GM23338 (cell line): ENCODE results near the gene CENPV. TPM values are rescaled to one million over a fixed set of nuclear protein-coding genes. Genes with fewer than 3 reads are reported as not detected.

Experiments used
- ATAC-seq: fragments of 200-7000 bp; cut with Tn5 transposase; 3 replicates; pipeline ENCODE4 v1.9.1; 2020
- DNase-seq: peaks from one replicate; pipeline ENCODE4 v3.0.0-alpha.2; 2015; ENCODE audit warnings: low spot score
- H2AFZ ChIP-seq: fragments of 200-600 bp; sonication (generic); 2 replicates; pipeline ENCODE4 v1.8.0; 2016; ENCODE audit warnings: antibody characterized with exemption, mild to moderate bottlenecking, moderate library complexity
- H3F3A ChIP-seq: fragments of 200-600 bp; sonication (generic); replicated peaks from 2 replicates; pipeline ENCODE4 v1.8.0; 2017; ENCODE audit warnings: antibody characterized with exemption, mixed run types, low read depth
- H3K27ac ChIP-seq: fragments of 200-600 bp; sonication (generic); 2 replicates; pipeline ENCODE4 v1.6.1; 2016; ENCODE audit warnings: low read depth
- H3K27me3 ChIP-seq: fragments of 200-600 bp; sonication (generic); 2 replicates; pipeline ENCODE4 v1.8.0; 2016; ENCODE audit warnings: mild to moderate bottlenecking, mixed run types, moderate library complexity; ENCODE audit not compliant: insufficient read depth
- H3K36me3 ChIP-seq: fragments of 200-600 bp; sonication (generic); 2 replicates; pipeline ENCODE4 v1.8.0; 2016; ENCODE audit warnings: mild to moderate bottlenecking; ENCODE audit not compliant: insufficient read depth
- H3K4me1 ChIP-seq: fragments of 200-600 bp; sonication (generic); 2 replicates; pipeline ENCODE4 v1.8.0; 2016; ENCODE audit warnings: mild to moderate bottlenecking, moderate library complexity; ENCODE audit not compliant: insufficient read depth
- H3K4me2 ChIP-seq: fragments of 200-600 bp; sonication (generic); 2 replicates; pipeline ENCODE4 v1.7.1; 2017; ENCODE audit warnings: mixed run types
- H3K4me3 ChIP-seq: fragments of 200-600 bp; sonication (generic); 2 replicates; pipeline ENCODE4 v1.6.1; 2016; ENCODE audit warnings: mixed run types
- H3K79me2 ChIP-seq: fragments of 200-600 bp; sonication (generic); replicated peaks from 2 replicates; pipeline ENCODE4 v1.8.0; 2017; ENCODE audit warnings: mild to moderate bottlenecking; ENCODE audit not compliant: insufficient read depth
- H3K9me2 ChIP-seq: fragments of 200-600 bp; sonication (generic); 2 replicates; pipeline ENCODE4 v1.8.0; 2017; ENCODE audit not compliant: insufficient read depth
- H4K20me1 ChIP-seq: fragments of 200-600 bp; sonication (generic); replicated peaks from 2 replicates; pipeline ENCODE4 v1.8.0; 2017; ENCODE audit warnings: mild to moderate bottlenecking; ENCODE audit not compliant: insufficient read depth
- H3K27ac Mint-ChIP-seq: 2 replicates; pipeline ENCODE4 v1.8.0; 2020; ENCODE audit warnings: inconsistent platforms, mild to moderate bottlenecking, moderate library complexity, mixed read lengths
- H3K27me3 Mint-ChIP-seq: 3 replicates; pipeline ENCODE4 v1.8.0; 2022; ENCODE audit warnings: low read depth, mild to moderate bottlenecking, moderate library complexity, mixed read lengths, inconsistent platforms; ENCODE audit not compliant: insufficient read depth, poor library complexity
- H3K36me3 Mint-ChIP-seq: 3 replicates; pipeline ENCODE4 v1.8.0; 2021; ENCODE audit warnings: low read depth, mild to moderate bottlenecking, inconsistent platforms, moderate library complexity, mixed read lengths
- H3K4me1 Mint-ChIP-seq: 3 replicates; pipeline ENCODE4 v1.8.0; 2020; ENCODE audit warnings: mild to moderate bottlenecking, inconsistent platforms, mixed read lengths
- H3K4me3 Mint-ChIP-seq: 3 replicates; pipeline ENCODE4 v1.8.0; 2021; ENCODE audit warnings: moderate library complexity, mild to moderate bottlenecking, inconsistent platforms, mixed read lengths
- H3K9me3 Mint-ChIP-seq: 3 replicates; pipeline ENCODE4 v1.8.0; 2020; ENCODE audit warnings: moderate library complexity, mild to moderate bottlenecking, inconsistent platforms, mixed read lengths
- EZH2 ChIP-seq: fragments of 200-600 bp; sonication (generic); IDR thresholded peaks from one replicate; pipeline ENCODE4 v1.8.0; 2017; ENCODE audit warnings: antibody characterized with exemption, mild to moderate bottlenecking, low read depth; ENCODE audit not compliant: unreplicated experiment
- EZH2phosphoT487 ChIP-seq: fragments of 200-600 bp; sonication (generic); IDR thresholded peaks from one replicate; pipeline ENCODE4 v1.8.1; 2018; ENCODE audit warnings: antibody characterized with exemption; ENCODE audit not compliant: unreplicated experiment
- JUNB ChIP-seq: IDR thresholded peaks from one replicate; pipeline ENCODE4 v1.6.1; 2016; ENCODE audit warnings: antibody characterized with exemption; ENCODE audit not compliant: unreplicated experiment
- POLR2AphosphoS5 ChIP-seq: IDR thresholded peaks from 2 replicates; pipeline ENCODE4 v1.6.1; 2016; ENCODE audit warnings: antibody characterized with exemption, low read depth
- STAT1 ChIP-seq: IDR thresholded peaks from one replicate; pipeline ENCODE4 v1.6.1; 2016; ENCODE audit warnings: antibody characterized with exemption; ENCODE audit not compliant: unreplicated experiment
- polyA plus RNA-seq: library from polyadenylated mRNA; unstranded; fragments of >200 nt; fragmentation: Nextera tagmentation; extraction: Ambion mirVana; gene quantifications from 2 replicates; pipeline ENCODE4 v1.2.1, GENCODE V29; 2016
- total RNA-seq: library from RNA; depleted of rRNA; stranded (reverse); fragments of >200 nt; shearing (Covaris generic); gene quantifications from 2 replicates; pipeline ENCODE4 v1.2.3, GENCODE V29; 2014
- TF ChIP-seq, protein P1 (sequence below): fragments of 250-450 bp; sonication (Bioruptor Pico); IDR thresholded peaks from 2 replicates; pipeline ENCODE4 v1.5.0; 2020; ENCODE audit warnings: mild to moderate bottlenecking, moderate library complexity

Gene CENPV
- total and polyA plus RNA-seq, 2 experiments from 2014 or later = 139 to 300 TPM

DNA sequence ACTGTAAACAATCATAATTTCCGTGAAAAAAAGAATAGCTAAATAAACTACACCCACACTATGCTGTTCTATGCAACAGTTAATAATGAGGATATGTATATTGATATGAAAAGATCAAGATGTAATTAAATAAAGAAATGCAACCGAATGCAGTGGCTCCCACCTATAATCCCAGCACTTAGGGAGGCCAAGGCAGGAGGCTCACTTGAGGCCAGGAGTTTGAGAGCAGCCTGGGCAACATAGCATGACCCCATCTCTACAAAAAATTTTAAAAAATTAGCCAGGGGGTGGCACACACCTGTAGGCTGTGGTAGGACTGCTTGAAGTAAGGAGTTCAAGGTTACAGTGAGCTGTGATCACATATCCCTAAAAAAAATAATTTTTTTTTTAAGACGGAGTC is 14.9 kb downstream of the CENPV start (continued):
- TF ChIP-seq, protein P1, sequence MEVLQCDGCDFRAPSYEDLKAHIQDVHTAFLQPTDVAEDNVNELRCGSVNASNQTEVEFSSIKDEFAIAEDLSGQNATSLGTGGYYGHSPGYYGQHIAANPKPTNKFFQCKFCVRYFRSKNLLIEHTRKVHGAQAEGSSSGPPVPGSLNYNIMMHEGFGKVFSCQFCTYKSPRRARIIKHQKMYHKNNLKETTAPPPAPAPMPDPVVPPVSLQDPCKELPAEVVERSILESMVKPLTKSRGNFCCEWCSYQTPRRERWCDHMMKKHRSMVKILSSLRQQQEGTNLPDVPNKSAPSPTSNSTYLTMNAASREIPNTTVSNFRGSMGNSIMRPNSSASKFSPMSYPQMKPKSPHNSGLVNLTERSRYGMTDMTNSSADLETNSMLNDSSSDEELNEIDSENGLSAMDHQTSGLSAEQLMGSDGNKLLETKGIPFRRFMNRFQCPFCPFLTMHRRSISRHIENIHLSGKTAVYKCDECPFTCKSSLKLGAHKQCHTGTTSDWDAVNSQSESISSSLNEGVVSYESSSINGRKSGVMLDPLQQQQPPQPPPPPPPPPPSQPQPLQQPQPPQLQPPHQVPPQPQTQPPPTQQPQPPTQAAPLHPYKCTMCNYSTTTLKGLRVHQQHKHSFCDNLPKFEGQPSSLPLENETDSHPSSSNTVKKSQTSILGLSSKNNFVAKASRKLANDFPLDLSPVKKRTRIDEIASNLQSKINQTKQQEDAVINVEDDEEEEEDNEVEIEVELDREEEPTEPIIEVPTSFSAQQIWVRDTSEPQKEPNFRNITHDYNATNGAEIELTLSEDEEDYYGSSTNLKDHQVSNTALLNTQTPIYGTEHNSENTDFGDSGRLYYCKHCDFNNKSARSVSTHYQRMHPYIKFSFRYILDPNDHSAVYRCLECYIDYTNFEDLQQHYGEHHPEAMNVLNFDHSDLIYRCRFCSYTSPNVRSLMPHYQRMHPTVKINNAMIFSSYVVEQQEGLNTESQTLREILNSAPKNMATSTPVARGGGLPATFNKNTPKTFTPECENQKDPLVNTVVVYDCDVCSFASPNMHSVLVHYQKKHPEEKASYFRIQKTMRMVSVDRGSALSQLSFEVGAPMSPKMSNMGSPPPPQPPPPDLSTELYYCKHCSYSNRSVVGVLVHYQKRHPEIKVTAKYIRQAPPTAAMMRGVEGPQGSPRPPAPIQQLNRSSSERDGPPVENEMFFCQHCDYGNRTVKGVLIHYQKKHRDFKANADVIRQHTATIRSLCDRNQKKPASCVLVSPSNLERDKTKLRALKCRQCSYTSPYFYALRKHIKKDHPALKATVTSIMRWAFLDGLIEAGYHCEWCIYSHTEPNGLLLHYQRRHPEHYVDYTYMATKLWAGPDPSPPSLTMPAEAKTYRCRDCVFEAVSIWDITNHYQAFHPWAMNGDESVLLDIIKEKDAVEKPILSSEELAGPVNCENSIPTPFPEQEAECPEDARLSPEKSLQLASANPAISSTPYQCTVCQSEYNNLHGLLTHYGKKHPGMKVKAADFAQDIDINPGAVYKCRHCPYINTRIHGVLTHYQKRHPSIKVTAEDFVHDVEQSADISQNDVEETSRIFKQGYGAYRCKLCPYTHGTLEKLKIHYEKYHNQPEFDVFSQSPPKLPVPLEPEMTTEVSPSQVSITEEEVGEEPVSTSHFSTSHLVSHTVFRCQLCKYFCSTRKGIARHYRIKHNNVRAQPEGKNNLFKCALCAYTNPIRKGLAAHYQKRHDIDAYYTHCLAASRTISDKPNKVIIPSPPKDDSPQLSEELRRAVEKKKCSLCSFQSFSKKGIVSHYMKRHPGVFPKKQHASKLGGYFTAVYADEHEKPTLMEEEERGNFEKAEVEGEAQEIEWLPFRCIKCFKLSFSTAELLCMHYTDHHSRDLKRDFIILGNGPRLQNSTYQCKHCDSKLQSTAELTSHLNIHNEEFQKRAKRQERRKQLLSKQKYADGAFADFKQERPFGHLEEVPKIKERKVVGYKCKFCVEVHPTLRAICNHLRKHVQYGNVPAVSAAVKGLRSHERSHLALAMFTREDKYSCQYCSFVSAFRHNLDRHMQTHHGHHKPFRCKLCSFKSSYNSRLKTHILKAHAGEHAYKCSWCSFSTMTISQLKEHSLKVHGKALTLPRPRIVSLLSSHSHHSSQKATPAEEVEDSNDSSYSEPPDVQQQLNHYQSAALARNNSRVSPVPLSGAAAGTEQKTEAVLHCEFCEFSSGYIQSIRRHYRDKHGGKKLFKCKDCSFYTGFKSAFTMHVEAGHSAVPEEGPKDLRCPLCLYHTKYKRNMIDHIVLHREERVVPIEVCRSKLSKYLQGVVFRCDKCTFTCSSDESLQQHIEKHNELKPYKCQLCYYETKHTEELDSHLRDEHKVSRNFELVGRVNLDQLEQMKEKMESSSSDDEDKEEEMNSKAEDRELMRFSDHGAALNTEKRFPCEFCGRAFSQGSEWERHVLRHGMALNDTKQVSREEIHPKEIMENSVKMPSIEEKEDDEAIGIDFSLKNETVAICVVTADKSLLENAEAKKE (CRISPR knock-in tag) = no peak
- TF ChIP-seq POLR2AphosphoS5 = no peak

DNA sequence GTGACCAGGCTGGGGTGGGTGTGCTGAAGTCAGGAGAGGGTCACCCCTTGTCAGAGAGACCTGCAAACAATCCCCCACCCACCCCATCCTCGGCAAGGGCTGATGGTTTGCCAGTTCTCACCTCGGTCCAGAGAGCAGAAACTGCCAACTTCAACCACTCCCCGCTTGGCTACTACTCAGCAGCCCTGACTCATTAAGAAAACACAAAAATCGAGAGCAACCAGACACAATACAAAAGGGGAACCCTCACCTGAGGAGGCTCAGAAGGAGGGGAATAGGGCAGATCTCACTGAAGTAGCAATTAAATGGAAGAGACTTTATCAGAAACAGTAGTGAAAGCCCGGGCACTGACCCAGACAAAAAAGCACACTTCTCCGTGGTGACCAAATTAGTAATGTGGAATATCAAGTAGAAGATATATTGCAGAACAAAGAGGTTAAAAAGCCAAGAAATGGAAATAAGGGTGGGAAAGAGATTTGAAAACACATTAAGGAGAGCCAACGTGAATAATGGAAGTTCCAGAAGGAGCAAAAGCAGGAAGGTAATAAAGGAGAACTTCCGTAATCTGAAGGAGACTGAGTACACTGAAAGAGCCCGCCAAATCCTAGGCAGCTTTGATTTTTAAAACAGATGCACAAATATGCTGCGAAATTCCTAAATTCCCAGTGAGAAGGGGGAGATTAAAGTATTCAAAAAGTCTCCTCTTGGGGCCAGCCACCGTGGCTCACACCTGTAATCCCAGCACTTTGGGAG is 23.6 kb downstream of the CENPV start:
- Mint-ChIP-seq H3K4me3 (no peak overlapping the region), H3K4me1 (no peaks in the 10 kb centered on the region), H3K27ac (no peak overlapping the region), H3K9me3 (no peaks in the 10 kb centered on the region), H3K36me3 (peaks cover 13% of the 10 kb centered on the region; the same call in 2 of the 3 replicates), H3K27me3 (peaks cover 10% of the 10 kb centered on the region)
- Histone ChIP-seq H4K20me1 (no peaks in the 10 kb centered on the region; the same call in 1 of the 2 replicates), H3K4me3 (no peak overlapping the region), H3K36me3 (no peaks in the 10 kb centered on the region), H3K4me1 (no peaks in the 10 kb centered on the region), H3K9me2 (no peaks in the 10 kb centered on the region), H3K79me2 (no peaks in the 10 kb centered on the region), H3F3A (0 out of 2 replicates have a peak, but pooled peaks cover 5% of the 10 kb centered on the region), H3K27me3 (no peaks in the 10 kb centered on the region), H3K27ac (0 out of 2 replicates have a peak overlapping the region, but pooled peaks have one; percentile 30), H2AFZ (no peak overlapping the region), H3K4me2 (no peak overlapping the region)
- TF ChIP-seq EZH2phosphoT487 (no peak), STAT1 (no peak), EZH2 (no peak), JUNB (no peak)
- TF ChIP-seq, protein P1 (CRISPR knock-in tag) = no peak
- DNase-seq = no peak
- ATAC-seq = peak; percentile 38
